NCI-H748 (cell line): Measurements from ENCODE around the gene CHST8.
"Not testable (repeated sequence)": the region's sequence is repeated elsewhere in the genome, so short reads cannot be mapped to it uniquely, and the experiment has no call there.

Source experiments
- DNase-seq: peaks from one replicate; lab custom pipeline; 2025; ENCODE audit not compliant: unreplicated experiment; lab: John Stamatoyannopoulos, UW

CHST8 gene

DNA sequence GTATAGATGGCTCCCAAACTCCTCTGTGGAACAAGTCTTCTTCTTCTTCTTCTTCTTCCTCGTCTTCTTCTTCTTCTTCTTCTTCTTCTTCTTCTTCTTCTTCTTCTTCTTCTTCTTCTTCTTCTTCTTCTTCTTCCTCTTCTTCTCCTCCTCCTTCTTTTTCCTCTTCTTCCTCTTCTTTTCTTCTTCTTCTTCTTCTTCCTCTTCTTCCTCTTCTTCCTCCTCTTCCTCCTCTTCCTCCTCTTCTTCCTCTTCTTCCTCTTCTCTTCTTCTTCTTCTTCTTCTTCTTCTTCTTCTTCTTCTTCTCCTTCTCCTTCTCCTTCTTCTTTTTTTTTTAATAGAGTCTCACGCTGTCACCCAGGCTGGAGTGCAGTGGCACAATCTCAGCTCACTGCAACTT is 3.4 kb upstream of the CHST8 start:
- not testable (repeated sequence) for DNase-seq

GRCh38 chr19:33618884-33619283 is 2.9 kb upstream of the CHST8 start:
- no peak for DNase-seq

GRCh38 chr19:33620611-33621010 is 1.1 kb upstream of the CHST8 start:
- no peak for DNase-seq

DNA sequence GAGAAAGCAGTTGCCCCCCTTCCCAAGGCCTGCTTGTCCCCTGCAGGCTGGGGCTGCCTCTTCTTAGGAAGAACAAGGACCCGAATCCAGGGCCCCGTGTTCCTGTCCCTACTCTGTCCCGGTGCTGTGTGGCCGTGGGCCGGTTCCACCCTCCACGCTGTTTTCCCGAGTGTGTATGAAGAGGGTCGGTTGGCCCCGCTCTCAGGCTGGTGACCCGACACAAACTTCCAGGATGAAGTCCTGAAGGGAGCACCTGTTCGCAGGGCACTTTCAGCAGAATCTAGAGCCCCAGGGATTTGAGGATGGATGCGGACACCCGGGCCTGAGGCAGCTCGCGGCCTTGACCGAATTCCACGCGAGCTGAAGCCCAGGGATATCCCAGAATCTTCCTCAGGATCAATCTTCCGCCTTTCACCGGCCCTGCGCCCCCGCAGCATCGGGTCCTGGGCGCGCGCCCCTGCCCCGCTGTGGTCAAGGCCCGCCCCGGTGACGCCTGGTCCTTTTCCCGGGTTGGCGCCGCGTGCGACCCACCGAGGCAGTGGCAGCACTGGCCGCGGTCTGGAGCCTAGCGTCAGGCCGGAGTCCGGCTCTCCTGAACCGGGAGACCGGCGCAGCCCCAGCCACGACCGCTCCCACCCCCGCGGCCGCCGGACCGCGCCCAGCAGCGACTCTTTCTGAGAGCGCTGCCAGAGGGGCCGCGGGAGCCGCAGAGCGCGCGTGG is 528 bp upstream of the CHST8 start:
- DNase-seq: no peak

DNA sequence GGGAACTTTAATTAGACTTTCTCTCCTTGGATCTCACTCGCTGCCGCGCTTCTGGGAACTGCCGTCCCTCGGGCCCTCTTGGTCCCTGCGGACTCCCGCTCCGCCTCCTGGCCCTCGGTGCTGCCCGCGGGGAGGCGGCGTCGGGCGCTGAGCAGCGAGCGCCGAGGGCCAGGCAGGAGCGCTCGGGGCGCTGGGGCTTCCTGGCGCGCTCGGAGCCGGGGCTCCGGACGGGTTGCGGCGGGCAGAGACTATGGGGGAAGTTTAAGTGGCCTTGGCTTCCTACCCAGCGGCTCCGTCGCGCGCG is 704 bp downstream of the CHST8 start:
- peak; percentile 62 for DNase-seq

GRCh38 chr19:33622809-33623511 is 1.2 kb downstream of the CHST8 start:
- peak; percentile 47 for DNase-seq

DNA sequence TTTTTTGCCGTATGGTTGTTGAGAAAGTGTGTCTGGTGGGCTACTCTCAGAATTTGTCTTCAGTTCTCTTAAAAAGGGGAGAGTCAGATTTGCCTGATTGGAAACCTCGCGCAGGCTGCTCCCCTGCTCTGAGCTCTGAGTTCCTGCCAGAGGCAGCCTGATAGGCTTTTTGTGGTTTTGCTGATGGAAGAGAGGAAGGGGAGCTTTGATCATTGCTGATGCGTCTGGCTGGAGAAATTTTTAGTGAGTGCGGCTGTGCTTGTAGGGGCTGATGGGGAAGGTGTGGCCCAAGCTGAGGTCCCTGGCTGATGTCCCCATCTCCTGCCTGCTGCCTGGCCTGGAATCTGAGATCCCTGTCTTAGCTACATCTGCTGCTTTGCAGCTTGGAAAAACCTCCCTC is 2.8 kb downstream of the CHST8 start:
- DNase-seq: no peak

- DNase-seq: no peak
Observed at GRCh38 chr19:33627526-33627925, 5.8 kb downstream of the CHST8 start.

GRCh38 chr19:33627962-33628839 is 6.4 kb downstream of the CHST8 start:
- no peak for DNase-seq

GRCh38 chr19:33628921-33629825 is 7.4 kb downstream of the CHST8 start:
- no peak for DNase-seq

- peak; percentile 33 for DNase-seq
Observed at GRCh38 chr19:33629826-33630375, 8.1 kb downstream of the CHST8 start.

DNA sequence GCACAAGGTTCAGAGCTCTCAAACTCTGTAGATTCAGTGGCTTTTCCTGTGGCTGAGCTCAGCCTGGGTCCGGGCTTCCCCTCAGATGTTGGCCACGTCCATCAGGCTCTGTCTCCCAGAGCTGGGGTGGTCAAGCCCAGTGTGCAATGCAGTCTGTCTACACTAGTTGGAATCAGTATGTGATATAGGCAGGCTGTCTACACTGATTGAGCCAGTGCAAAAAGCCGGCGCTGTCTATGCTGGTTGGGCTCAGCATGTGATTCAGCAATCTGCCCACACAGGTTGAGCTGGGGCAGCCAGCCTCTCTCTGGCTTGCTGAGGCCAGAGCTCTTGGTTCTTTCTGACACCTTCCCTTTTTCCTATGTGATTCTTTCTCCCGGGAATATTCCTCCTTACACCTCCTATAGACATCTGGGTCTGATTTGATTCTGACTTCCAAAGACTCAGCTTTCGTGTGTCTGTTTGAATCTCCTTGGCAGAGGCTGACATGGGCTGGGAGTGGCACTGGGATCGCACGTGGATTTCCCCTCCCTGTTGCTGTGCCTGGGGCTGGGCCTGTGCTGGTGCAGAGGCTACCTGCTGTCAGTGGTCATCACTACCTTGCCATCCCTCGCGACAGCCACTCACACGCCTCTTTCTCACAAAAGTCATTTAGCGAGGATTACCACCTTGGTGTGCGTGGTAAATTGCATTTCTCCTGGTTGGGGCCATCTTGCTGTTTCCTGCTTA is 9.3 kb downstream of the CHST8 start:
- DNase-seq: no peak

GRCh38 chr19:33631609-33631973 is 9.8 kb downstream of the CHST8 start:
- no peak for DNase-seq

DNA sequence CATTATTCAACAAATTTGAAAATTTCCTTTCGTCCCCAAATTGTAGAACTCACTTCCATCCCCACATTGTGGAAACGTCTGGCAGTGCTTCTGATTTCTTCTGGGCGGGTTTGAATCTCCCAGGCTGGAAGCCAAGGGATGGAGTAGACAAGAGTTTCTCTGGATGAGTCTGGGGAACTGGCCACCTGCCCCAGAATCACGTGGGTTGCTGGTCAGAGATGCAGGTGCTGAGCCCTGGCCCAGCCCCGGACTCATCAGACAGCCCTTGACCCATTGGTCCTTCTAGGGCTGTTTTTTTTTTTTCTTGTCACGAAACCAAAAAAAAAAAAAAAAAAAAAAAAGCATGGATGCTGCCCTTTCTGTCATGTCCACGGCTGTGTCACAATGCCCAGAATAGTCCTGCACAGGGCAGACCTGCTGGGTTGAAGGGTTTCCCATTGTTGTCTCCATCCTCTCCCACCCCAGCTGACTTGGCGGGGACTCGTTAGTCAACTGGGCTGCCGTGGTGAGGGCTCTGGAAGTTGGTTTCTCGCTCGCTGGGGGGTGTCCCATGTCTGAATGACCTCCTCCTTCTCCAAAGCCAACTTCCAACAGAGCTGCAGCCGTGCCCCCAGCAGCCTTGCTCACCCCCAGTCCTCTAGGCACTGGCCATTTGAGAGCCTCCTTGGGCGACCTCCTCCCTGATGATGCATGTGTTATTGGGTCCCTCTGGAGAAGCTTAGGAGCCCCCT is 12.8 kb downstream of the CHST8 start:
- DNase-seq: no peak

GRCh38 chr19:33638167-33639034 is 16.6 kb downstream of the CHST8 start:
- DNase-seq: peak; percentile 76

DNA sequence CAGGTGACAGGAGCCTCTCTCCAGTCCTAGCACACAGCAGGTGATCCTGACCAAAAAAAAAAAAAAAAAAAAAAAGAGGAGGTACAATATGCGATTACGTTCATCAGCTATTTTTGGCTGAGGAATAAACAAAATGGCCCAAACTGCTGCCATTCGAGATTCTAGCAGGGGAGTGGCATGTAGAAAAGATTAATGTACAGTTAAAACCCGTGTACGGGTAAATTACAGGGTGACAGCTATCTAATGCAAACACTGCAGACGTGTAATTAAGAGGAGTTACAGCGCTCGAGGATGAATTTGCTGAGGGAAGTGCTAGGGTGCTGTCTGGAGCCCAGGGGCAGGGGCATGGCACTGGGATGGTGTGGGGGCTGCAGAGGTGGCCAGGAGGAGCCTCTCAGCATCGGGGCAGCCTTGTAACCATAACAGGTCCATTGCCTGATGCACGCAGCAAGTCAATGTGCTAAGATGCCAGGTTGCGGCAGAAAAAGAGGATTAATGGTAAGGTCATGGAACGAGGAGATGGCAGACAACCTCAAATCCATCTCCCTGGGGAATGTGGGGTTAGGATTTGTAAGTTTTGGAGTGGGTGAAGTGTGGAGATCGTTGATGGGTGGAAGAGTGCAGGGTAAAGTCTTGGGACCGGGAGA is 17.4 kb downstream of the CHST8 start:
- DNase-seq: peak; percentile 96

DNA sequence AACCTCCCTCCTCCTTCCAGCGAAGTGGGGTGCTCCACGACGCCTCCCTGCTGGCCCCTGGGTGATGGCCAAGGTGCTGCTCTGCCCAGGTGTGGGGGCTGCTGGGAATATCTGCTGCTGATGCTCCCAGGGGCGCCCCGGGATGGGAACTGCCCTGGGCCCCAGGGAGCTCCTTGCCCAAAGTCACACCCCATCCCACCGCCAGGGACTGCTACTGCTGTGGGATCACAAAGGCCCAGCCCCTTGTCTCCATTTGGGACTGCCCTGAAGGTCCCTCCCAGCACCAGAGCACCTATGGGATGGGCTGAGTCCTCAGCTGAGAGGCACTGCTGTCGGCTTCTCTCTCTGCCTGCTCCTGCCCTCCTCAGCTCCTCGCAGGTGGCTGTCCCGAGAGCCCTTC is 19.0 kb downstream of the CHST8 start:
- no peak for DNase-seq

DNA sequence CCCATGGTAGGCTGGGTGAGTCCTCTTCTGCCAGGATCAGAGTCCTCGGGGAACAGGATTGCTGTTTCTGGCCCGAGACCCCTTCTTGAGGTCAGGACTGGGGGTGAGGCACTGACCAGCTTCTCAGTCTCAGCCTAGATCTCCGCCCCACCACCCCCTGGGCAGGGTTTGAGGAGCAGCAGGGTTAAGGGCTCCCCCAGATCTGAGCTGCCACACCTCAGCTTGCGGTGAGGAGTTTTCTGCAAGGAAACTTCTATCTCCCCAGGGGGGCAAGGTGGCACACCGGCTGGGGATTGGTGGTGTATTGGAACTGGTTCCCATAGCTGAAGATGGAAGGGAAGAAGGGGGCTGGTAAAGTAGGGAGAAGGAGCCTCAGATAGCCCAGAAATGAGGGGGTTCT is 19.5 kb downstream of the CHST8 start:
- no peak for DNase-seq
